Pons (tissue), 1 donor: ENCODE data around the gene NCK1.

Source experiments
- DNase-seq: peaks from one replicate; pipeline ENCODE4 v3.0.0-alpha.2; 2016; ENCODE audit warnings: low spot score

Gene NCK1

DNA sequence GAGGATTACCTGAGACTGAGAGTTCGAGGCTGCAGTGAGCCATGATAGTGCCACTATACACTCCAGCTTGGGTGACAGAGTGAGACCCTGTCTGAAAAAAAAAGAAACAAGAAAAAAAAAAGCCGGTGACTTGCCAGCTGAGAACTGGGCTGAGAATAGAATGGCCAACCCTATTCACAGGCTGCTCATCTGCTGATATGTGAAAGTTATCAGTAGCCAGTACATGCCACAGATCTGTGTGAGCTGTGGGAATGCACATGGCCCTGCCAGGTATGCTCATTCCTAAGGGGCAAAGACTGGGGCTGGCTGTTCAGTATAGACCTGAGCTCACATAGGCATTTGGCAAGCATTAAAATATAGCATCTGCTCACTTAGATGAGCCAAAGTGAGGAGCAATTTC lies 126.6 kb downstream of the NCK1 start:
- DNase-seq: no peak

DNA sequence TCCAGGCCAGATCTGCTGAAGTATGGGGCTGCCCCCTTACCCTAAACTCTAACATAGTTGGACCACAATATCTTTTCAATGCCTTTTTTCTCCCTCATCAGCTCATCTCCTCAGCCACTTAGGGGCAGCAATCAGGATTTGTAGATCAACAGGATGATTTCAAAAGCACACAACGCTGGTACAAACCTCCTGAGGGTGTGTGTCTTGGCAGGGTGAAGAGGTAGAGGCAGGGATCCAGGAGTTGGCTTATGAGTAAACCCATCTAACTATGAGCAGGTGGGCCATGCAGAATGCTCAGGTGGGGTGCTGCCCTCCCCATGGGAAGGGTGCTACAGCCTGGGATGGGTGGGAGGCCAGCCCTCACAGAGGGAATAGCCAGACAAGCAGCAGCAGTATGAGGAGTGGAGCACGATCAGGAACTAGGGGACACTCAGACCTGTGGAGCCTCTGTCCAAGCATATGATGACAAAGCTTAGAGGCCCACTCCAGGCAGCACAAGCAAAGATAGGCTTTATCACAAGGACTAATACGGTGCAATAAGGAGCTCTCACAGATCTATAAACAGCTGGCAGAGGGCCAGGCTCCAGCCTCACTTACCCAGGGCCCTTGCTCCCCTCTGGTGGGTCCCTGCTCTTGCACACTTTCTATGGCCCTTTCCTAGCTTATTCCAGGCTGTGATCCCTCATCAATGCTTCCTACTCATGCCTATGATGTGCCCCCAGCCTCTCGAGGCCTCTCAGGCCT lies 127.9 kb downstream of the NCK1 start:
- DNase-seq: no peak

DNA sequence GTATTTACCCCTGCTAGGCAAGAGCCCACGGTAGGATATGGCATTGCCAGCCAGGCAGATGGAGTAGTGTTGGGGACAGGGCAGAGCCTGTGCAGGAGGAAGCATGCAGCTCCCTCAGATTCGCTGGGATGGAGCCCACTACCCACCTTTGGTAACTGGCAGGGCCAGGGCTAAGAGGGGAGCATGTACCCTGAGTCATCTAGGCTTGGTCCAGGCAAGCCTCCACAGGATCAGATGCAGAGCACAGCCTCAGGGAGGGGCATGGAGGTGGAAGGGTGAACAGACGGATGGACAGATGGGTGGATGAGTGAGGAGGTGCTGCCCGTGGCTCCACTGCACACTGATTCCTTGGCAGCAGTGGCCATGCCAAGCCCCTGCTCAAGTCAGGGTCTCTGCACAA lies 128.8 kb downstream of the NCK1 start:
- no peak for DNase-seq

DNA sequence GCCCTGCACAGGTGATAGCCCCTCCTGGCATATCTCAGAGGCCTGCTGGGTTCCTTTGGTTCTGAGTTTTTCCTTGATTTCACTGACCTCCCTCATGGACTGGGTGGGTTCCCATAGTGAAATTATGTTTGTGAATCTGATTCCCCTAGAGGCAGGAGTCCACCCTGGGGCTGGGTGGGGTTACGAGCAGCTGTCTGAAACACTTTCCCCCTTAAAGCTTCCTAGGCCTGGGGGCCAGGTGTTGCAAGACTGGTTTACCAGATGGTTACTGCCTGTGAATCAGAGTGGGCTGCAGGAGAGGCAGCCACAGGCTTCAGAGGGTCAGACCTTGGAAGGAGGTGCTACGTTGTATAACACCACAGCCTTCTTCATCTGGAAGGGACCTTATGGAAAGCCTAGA lies 130.1 kb downstream of the NCK1 start:
- DNase-seq: no peak

DNA sequence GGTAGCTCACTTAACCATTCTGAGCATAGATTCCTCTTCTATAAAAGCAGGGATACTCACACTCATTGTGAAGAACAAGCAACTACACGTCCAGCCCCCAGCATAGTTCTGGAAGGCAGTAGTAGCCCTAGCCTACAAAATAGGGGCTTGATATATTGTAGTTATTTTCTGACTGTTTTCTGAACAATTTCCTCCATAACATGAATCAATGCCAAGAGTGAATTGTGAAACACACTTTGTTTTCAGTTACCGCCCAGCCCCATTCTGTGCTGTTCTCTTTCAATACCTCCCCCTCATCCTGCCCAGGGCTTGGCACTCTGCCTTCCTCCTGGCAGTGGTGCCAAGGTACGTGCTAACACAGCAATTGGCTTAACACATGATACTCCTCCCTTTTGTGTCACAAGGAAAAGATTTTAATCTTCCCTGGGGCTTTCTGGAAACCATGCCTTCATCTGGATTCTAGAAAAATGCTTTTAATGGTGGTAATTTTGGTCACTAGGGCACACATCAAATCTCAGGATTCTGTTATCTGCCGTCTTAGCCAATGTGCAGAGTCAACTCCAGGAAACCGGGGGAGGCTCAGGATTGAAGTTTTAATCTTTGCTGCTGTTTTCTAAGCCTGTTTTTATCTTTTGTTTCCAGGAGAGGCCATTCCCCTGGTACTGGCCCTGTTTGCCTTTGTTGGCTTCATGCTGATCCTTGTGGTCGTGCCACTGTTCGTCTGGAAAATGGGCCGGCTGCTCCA lies 132.9 kb downstream of the NCK1 start:
- DNase-seq: peak; percentile 68

DNA sequence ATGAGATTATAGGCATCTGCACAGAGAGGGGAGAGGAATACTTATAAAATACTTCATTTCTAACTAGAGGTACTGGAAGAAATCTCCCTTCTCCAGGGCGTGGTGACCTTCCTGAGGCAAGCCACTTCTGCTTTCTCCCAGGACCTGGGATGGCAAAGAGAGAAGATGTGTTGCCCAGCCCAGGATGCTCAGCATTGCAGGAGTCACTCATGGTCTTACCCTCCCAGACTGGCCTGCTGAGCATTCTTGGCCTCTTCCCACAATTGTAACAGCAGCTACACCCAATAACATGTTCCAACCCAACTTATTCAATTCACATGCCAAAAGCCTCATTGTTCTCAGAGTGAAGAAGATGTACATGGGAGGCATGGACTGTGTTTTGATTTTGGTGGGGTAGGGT lies 133.6 kb downstream of the NCK1 start:
- no peak for DNase-seq
